ENCODE measurements around the gene ALCAM.

Gene ALCAM

DNA sequence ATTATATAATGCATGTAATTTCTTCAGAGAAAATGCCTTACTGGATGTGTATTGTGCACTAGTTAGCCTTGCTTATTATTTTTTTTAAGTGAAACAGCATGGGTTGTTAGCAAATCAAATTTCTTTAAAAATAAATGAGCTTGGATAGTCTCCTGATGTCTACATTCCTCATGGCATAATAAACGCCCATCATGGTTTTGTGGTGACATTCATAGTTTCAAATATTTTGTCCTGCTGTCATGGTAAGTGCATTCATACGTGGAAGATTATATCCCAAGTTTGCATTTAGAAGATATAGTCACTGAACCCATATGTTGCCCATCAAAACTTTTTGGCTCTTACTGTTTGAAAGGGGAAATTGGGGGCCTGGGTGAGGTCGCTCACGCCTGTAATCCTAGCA, 130.7 kb downstream of the ALCAM start:
- no peak for DNase-seq (ENCODE audit: low read depth)

GRCh38 chr3:105499961-105500360, 133.3 kb downstream of the ALCAM start:
- DNase-seq (ENCODE audit: low read depth) = no peak
- TF ChIP-seq CTCF (conservative IDR thresholded peaks at IDR 0.05; ENCODE audit: low read depth, low read length) = no peak
- H3K4me3 ChIP-seq (ENCODE audit: low read depth, low read length) = no peak overlapping the region

More for the DNA sequence above, 130.7 kb downstream of the ALCAM start:
- TF ChIP-seq CTCF (conservative IDR thresholded peaks at IDR 0.05; ENCODE audit: low read depth, low read length) = no peak
- H3K4me3 ChIP-seq (ENCODE audit: low read depth, low read length) = no peak overlapping the region

DNA sequence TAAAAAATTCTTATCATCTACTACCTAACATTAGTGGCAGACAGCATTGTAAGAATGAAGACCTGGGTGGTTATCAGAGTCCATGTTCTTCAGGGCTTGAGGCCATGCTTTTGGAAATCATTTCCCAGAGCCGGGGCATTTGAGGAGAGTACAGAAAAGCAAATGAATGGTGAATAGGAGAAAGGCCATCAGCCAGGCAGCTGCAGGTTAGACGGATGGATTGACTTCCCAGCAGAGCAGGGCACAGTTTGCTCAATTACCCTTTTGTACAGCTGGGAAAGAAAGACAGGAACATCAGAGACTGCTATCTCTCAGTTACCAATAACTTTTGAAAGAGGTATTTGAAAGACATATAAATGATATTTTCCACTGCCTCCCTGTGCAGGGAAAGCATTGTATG, 135.6 kb downstream of the ALCAM start:
- no peak for TF ChIP-seq CTCF (conservative IDR thresholded peaks at IDR 0.05; ENCODE audit: low read depth, low read length)
- H3K4me3 ChIP-seq (ENCODE audit: low read depth, low read length) = no peak overlapping the region
- no peak for DNase-seq (ENCODE audit: low read depth)

DNA sequence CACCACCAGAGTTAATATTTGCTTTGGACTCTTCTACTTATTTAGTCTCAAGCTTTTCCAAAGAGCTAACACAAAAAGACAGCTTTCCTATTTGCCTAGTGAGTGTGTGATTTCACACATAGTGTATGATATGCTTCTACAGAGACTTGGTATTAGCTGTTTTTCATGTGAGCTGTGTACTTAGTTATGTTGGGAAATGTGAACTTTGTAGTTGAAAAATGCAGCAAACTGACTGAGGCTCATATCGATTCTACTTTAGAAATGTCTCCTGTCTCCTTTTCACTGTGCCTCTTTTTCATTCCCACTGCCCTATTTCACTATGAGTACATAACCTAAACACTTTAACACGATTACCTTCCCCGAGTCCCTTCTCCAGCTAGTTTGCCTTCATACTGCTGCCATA, 136.5 kb downstream of the ALCAM start:
- TF ChIP-seq CTCF (conservative IDR thresholded peaks at IDR 0.05; ENCODE audit: low read depth, low read length) = no peak
- H3K4me3 ChIP-seq (ENCODE audit: low read depth, low read length) = no peak overlapping the region
- peak; percentile 48 for DNase-seq (ENCODE audit: low read depth)

DNA sequence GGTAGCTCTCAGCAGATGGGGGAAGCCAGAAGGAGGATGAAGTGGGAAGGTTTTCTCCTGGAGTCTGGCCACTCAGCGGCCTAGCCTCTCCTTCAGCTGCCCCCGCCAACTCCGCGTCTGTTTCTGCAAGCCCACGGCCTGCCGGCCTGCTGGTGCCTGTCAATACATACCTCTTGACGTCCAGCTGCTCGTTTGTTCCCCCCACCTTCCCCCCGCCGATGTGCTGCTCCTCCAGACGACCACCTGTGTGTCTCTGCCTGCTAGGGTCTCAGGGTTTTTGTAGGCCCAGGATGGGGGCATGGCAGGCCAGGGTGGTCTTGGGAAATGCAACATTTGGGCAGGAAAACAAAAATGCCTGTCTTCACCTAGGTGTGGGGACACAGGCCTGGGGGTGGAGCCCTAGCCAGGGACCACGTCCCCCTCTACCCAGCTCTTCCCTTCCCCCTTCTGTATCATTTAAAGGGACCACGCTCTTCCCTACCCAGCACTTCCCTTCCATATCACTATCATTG, 137.8 kb downstream of the ALCAM start:
- no peak for TF ChIP-seq CTCF (conservative IDR thresholded peaks at IDR 0.05; ENCODE audit: low read depth, low read length)
- no peak overlapping the region for H3K4me3 ChIP-seq (ENCODE audit: low read depth, low read length)
- no peak for DNase-seq (ENCODE audit: low read depth)

GRCh38 chr3:105505170-105505569, 138.5 kb downstream of the ALCAM start:
- no peak for DNase-seq (ENCODE audit: low read depth)
- no peak for TF ChIP-seq CTCF (conservative IDR thresholded peaks at IDR 0.05; ENCODE audit: low read depth, low read length)

GRCh38 chr3:105511031-105511430, 144.3 kb downstream of the ALCAM start:
- TF ChIP-seq CTCF (conservative IDR thresholded peaks at IDR 0.05; ENCODE audit: low read depth, low read length) = no peak
- no peak for DNase-seq (ENCODE audit: low read depth)
- no peak overlapping the region for H3K4me3 ChIP-seq (ENCODE audit: low read depth, low read length)

More at GRCh38 chr3:105505170-105505569, 138.5 kb downstream of the ALCAM start:
- no peak overlapping the region for H3K4me3 ChIP-seq (ENCODE audit: low read depth, low read length)
